Activated naive CD8-positive, alpha-beta T cell treated with anti-CD3 and anti-CD28 coated beads for 36 hours (primary cell): ENCODE data around the gene NPAS2. TPM values are rescaled to one million over a fixed set of nuclear protein-coding genes. Genes with fewer than 3 reads are reported as not detected.

Experiments used
- DNase-seq: peaks from one replicate; pipeline ENCODE4 v3.0.0; 2021
- H3K27ac Mint-ChIP-seq: one replicate; pipeline ENCODE4 v1.8.0; 2022; ENCODE audit warnings: mild to moderate bottlenecking, moderate library complexity, mixed read lengths
- H3K27me3 Mint-ChIP-seq: one replicate; pipeline ENCODE4 v1.8.0; 2022; ENCODE audit warnings: mild to moderate bottlenecking, mixed read lengths
- H3K36me3 Mint-ChIP-seq: one replicate; pipeline ENCODE4 v1.8.0; 2021; ENCODE audit warnings: mild to moderate bottlenecking, mixed read lengths
- H3K4me1 Mint-ChIP-seq: one replicate; pipeline ENCODE4 v1.8.0; 2021; ENCODE audit warnings: mixed read lengths
- H3K4me3 Mint-ChIP-seq: one replicate; pipeline ENCODE4 v1.8.0; 2022; ENCODE audit warnings: mild to moderate bottlenecking, moderate library complexity, mixed read lengths
- H3K9me3 Mint-ChIP-seq: one replicate; pipeline ENCODE4 v1.8.0; 2022; ENCODE audit warnings: mixed read lengths
- total RNA-seq, 2 experiments: library from RNA; stranded (reverse); gene quantifications; one replicate each; pipeline ENCODE4 v1.2.3, GENCODE V29; 2021

The NPAS2 gene
- total RNA-seq, 2 experiments from 2014 or later: 7.3 to 9.3 TPM

GRCh38 chr2:101001691-101002561, 182.0 kb downstream of the NPAS2 start, which contains the start of gene RPL31:
Gene RPL31 (plus strand): TSS chr2:101002289. CDS start chr2:101002702, 413 bp downstream.
- peak within 1 kb of the TSS; percentile 95 for H3K27ac Mint-ChIP-seq
- H3K4me1 Mint-ChIP-seq: peaks cover 41% of the 10 kb centered on the region
- peaks cover 51% of the 10 kb centered on the region for H3K36me3 Mint-ChIP-seq
- H3K27me3 Mint-ChIP-seq: no peaks in the 10 kb centered on the region
- no peaks in the 10 kb centered on the region for H3K9me3 Mint-ChIP-seq
- peak within 1 kb of the TSS; percentile 100 for H3K4me3 Mint-ChIP-seq
- peak; percentile 96 for DNase-seq

- H3K36me3 Mint-ChIP-seq: peaks cover 57% of the 10 kb centered on the region
- DNase-seq: no peak
- H3K4me1 Mint-ChIP-seq: peaks cover 45% of the 10 kb centered on the region
Measured at GRCh38 chr2:101002562-101003277, 182.8 kb downstream of the NPAS2 start.

GRCh38 chr2:101003278-101003775, 183.4 kb downstream of the NPAS2 start:
- peaks cover 51% of the 10 kb centered on the region for H3K4me1 Mint-ChIP-seq
- H3K27me3 Mint-ChIP-seq: no peaks in the 10 kb centered on the region
- H3K27ac Mint-ChIP-seq: peak overlapping the region; percentile 95
- peaks cover 63% of the 10 kb centered on the region for H3K36me3 Mint-ChIP-seq
- H3K9me3 Mint-ChIP-seq: no peaks in the 10 kb centered on the region
- H3K4me3 Mint-ChIP-seq: peak overlapping the region; percentile 100
- no peak for DNase-seq

More at GRCh38 chr2:101002562-101003277, 182.8 kb downstream of the NPAS2 start:
- H3K27me3 Mint-ChIP-seq: no peaks in the 10 kb centered on the region
- H3K9me3 Mint-ChIP-seq: no peaks in the 10 kb centered on the region
- H3K4me3 Mint-ChIP-seq: peak overlapping the region; percentile 100
- peak overlapping the region; percentile 95 for H3K27ac Mint-ChIP-seq

- peaks cover 60% of the 10 kb centered on the region for H3K4me1 Mint-ChIP-seq
Measured at GRCh38 chr2:101004620-101005325, 184.8 kb downstream of the NPAS2 start.

GRCh38 chr2:101006065-101006715, 186.3 kb downstream of the NPAS2 start:
- peaks cover 62% of the 10 kb centered on the region for H3K4me1 Mint-ChIP-seq
- H3K27ac Mint-ChIP-seq: peak overlapping the region; percentile 95
- DNase-seq: no peak
- H3K9me3 Mint-ChIP-seq: no peaks in the 10 kb centered on the region
- H3K4me3 Mint-ChIP-seq: peak overlapping the region; percentile 100
- no peaks in the 10 kb centered on the region for H3K27me3 Mint-ChIP-seq
- H3K36me3 Mint-ChIP-seq: peaks cover 73% of the 10 kb centered on the region

More at GRCh38 chr2:101004620-101005325, 184.8 kb downstream of the NPAS2 start:
- Mint-ChIP-seq H3K27ac (peak overlapping the region; percentile 95), H3K4me3 (peak overlapping the region; percentile 100), H3K27me3 (no peaks in the 10 kb centered on the region), H3K36me3 (peaks cover 68% of the 10 kb centered on the region), H3K9me3 (no peaks in the 10 kb centered on the region)
- DNase-seq: no peak

GRCh38 chr2:101007415-101008345, 187.7 kb downstream of the NPAS2 start:
- Mint-ChIP-seq H3K4me3 (peak overlapping the region; percentile 22), H3K9me3 (no peaks in the 10 kb centered on the region), H3K4me1 (peaks cover 64% of the 10 kb centered on the region), H3K27ac (peak overlapping the region; percentile 72), H3K36me3 (peaks cover 69% of the 10 kb centered on the region), H3K27me3 (no peaks in the 10 kb centered on the region)
- no peak for DNase-seq

- Mint-ChIP-seq H3K36me3 (peaks cover 55% of the 10 kb centered on the region), H3K4me1 (peaks cover 41% of the 10 kb centered on the region), H3K9me3 (no peaks in the 10 kb centered on the region), H3K27ac (no peak overlapping the region), H3K4me3 (no peak overlapping the region), H3K27me3 (no peaks in the 10 kb centered on the region)
- no peak for DNase-seq
Measured at GRCh38 chr2:101011152-101011551, 191.2 kb downstream of the NPAS2 start.

GRCh38 chr2:101012054-101012705, 192.2 kb downstream of the NPAS2 start:
- peaks cover 47% of the 10 kb centered on the region for H3K36me3 Mint-ChIP-seq
- H3K4me1 Mint-ChIP-seq: peaks cover 35% of the 10 kb centered on the region
- H3K9me3 Mint-ChIP-seq: no peaks in the 10 kb centered on the region
- no peaks in the 10 kb centered on the region for H3K27me3 Mint-ChIP-seq
- H3K27ac Mint-ChIP-seq: peak overlapping the region; percentile 71
- no peak for DNase-seq
- H3K4me3 Mint-ChIP-seq: no peak overlapping the region

GRCh38 chr2:101012706-101013181, 192.8 kb downstream of the NPAS2 start:
- no peak overlapping the region for H3K4me3 Mint-ChIP-seq
- H3K9me3 Mint-ChIP-seq: no peaks in the 10 kb centered on the region
- peaks cover 42% of the 10 kb centered on the region for H3K36me3 Mint-ChIP-seq
- peaks cover 31% of the 10 kb centered on the region for H3K4me1 Mint-ChIP-seq
- H3K27ac Mint-ChIP-seq: peak overlapping the region; percentile 71
- no peak for DNase-seq
- no peaks in the 10 kb centered on the region for H3K27me3 Mint-ChIP-seq

GRCh38 chr2:101014264-101014857, 194.4 kb downstream of the NPAS2 start:
- Mint-ChIP-seq H3K4me3 (no peak overlapping the region), H3K36me3 (peaks cover 34% of the 10 kb centered on the region), H3K27me3 (no peaks in the 10 kb centered on the region), H3K9me3 (no peaks in the 10 kb centered on the region), H3K27ac (no peak overlapping the region), H3K4me1 (peaks cover 19% of the 10 kb centered on the region)
- DNase-seq: no peak

- H3K4me1 Mint-ChIP-seq: peaks cover 6% of the 10 kb centered on the region
- H3K9me3 Mint-ChIP-seq: no peaks in the 10 kb centered on the region
- no peak for DNase-seq
- H3K27me3 Mint-ChIP-seq: no peaks in the 10 kb centered on the region
- H3K27ac Mint-ChIP-seq: no peak overlapping the region
- H3K36me3 Mint-ChIP-seq: peaks cover 24% of the 10 kb centered on the region
- no peak overlapping the region for H3K4me3 Mint-ChIP-seq
Measured at GRCh38 chr2:101017371-101017770, 197.4 kb downstream of the NPAS2 start.

- peaks cover 16% of the 10 kb centered on the region for H3K36me3 Mint-ChIP-seq
- no peak overlapping the region for H3K27ac Mint-ChIP-seq
- no peaks in the 10 kb centered on the region for H3K27me3 Mint-ChIP-seq
- DNase-seq: no peak
- H3K9me3 Mint-ChIP-seq: no peaks in the 10 kb centered on the region
- H3K4me3 Mint-ChIP-seq: no peak overlapping the region
- H3K4me1 Mint-ChIP-seq: no peaks in the 10 kb centered on the region
Measured at GRCh38 chr2:101018934-101019333, 199.0 kb downstream of the NPAS2 start.

GRCh38 chr2:101022221-101022620, 202.3 kb downstream of the NPAS2 start:
- peaks cover 2% of the 10 kb centered on the region for H3K36me3 Mint-ChIP-seq
- no peaks in the 10 kb centered on the region for H3K27me3 Mint-ChIP-seq
- no peak overlapping the region for H3K4me3 Mint-ChIP-seq
- DNase-seq: no peak
- H3K4me1 Mint-ChIP-seq: no peaks in the 10 kb centered on the region
- no peak overlapping the region for H3K27ac Mint-ChIP-seq
- no peaks in the 10 kb centered on the region for H3K9me3 Mint-ChIP-seq
